ENCODE measurements around the gene INS. TPM values are rescaled to one million over a fixed set of nuclear protein-coding genes. Genes with fewer than 3 reads are reported as not detected.

INS gene
- total RNA-seq, 2 donors from 2014 or later, result not detected

DNA sequence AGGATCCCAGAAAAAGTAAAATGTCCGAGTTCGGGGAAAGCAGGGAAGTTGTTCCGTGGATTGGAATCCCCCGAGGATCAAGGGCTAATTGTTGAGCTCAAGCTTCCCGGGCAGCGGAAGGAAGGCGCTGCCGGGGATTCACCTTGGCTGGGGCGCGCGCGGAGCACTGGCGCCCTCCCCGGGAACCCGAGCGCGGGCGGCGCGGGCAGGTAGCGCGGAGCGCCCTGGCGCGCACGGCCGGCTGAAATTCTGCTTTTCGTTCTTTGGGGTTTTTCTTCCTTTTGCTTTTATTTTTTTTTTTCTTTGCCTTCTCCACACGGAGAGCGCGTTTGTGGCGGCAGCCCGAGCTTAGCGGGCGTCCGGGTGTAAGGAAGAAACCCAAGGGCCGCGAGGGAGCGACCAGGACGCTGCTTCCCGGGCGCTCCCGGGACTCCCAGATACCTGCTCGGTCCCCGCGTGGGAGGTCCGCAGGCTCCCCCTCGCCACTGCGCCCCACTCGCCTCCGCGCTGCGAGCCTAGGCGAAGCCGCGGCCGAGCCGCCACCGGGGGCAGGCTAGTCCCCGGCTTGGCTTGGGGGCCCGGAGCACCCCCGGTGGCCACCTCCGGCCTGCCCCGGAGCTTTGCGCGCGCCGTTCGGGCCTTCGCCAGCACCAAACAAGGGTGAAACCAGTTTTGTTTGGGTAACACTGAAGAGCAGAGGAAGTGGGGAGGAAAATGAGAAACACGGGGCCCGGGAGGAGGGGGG, 17.0 kb downstream of the INS start:
- H3K36me3 Mint-ChIP-seq (ENCODE audit: low read depth), result no peaks in the 10 kb centered on the region
- Histone ChIP-seq H3K27ac (ENCODE audit: low read depth, low read length) (no peak overlapping the region), H3K9me3 (ENCODE audit: control insufficient read depth, low read length) (no peaks in the 10 kb centered on the region), H3K4me3 (ENCODE audit: low read length) (no peak overlapping the region), H3K27me3 (ENCODE audit: control insufficient read depth, insufficient read depth, low read length, poor library complexity, severe bottlenecking) (peaks cover 96% of the 10 kb centered on the region), H3K4me1 (ENCODE audit: control insufficient read depth, insufficient read depth, low read length) (no peaks in the 10 kb centered on the region), H3K9ac (ENCODE audit: extremely low read depth, low read length, poor library complexity, severe bottlenecking) (no peak overlapping the region), H3K36me3 (ENCODE audit: control insufficient read depth, insufficient read depth, low read length) (no peaks in the 10 kb centered on the region)
- TF ChIP-seq, protein P1, sequence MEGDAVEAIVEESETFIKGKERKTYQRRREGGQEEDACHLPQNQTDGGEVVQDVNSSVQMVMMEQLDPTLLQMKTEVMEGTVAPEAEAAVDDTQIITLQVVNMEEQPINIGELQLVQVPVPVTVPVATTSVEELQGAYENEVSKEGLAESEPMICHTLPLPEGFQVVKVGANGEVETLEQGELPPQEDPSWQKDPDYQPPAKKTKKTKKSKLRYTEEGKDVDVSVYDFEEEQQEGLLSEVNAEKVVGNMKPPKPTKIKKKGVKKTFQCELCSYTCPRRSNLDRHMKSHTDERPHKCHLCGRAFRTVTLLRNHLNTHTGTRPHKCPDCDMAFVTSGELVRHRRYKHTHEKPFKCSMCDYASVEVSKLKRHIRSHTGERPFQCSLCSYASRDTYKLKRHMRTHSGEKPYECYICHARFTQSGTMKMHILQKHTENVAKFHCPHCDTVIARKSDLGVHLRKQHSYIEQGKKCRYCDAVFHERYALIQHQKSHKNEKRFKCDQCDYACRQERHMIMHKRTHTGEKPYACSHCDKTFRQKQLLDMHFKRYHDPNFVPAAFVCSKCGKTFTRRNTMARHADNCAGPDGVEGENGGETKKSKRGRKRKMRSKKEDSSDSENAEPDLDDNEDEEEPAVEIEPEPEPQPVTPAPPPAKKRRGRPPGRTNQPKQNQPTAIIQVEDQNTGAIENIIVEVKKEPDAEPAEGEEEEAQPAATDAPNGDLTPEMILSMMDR (conservative IDR thresholded peaks at IDR 0.05), result peak; percentile 52
- no peaks in the 10 kb centered on the region for H3K9me3 Mint-ChIP-seq
- DNase-seq, result peak; percentile 64
- peaks cover 3% of the 10 kb centered on the region for H3K4me1 Mint-ChIP-seq
- H3K4me3 Mint-ChIP-seq, result no peak overlapping the region
- no peak overlapping the region for H3K27ac Mint-ChIP-seq
- 2 to 3% methylated on average over 22 to 72 of the region's 72 CpGs for WGBS, 2 experiments (ENCODE audit: insufficient coverage in 1 of 2, insufficient read length in 1 of 2)
- peaks cover 91% of the 10 kb centered on the region for H3K27me3 Mint-ChIP-seq (ENCODE audit: insufficient read depth)

DNA sequence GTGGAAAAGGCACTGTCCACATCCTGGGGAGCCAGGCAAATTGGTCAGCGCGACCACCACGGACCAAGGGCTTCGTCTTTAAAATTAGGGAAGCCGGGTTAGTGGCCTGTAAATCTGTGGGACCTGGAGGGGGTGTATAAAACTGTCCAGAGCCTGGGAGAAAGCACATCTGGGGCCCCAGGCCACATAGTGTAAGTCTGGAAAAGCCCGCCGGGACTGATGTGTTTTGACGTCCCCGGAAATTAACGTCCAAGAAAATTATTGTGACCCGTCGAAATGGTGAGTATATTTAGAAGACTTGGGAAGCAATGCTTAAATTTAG, 17.6 kb downstream of the INS start:
- H3K27ac Mint-ChIP-seq, result no peak overlapping the region
- H3K4me3 ChIP-seq (ENCODE audit: low read length), result no peak overlapping the region
- no peak for DNase-seq
- peaks cover 89% of the 10 kb centered on the region for H3K27me3 Mint-ChIP-seq (ENCODE audit: insufficient read depth)
- H3K9ac ChIP-seq (ENCODE audit: extremely low read depth, low read length, poor library complexity, severe bottlenecking), result no peak overlapping the region
- no peaks in the 10 kb centered on the region for H3K36me3 Mint-ChIP-seq (ENCODE audit: low read depth)
- H3K36me3 ChIP-seq (ENCODE audit: control insufficient read depth, insufficient read depth, low read length), result no peaks in the 10 kb centered on the region
- no peaks in the 10 kb centered on the region for H3K9me3 Mint-ChIP-seq
- H3K4me1 Mint-ChIP-seq, result peaks cover 3% of the 10 kb centered on the region
- no peak overlapping the region for H3K27ac ChIP-seq (ENCODE audit: low read depth, low read length)
- 4 to 12% methylated on average over 11 to 12 of the region's 12 CpGs for WGBS, 2 experiments (ENCODE audit: insufficient coverage in 1 of 2, insufficient read length in 1 of 2)
- TF ChIP-seq, protein P1 (conservative IDR thresholded peaks at IDR 0.05), result no peak
- H3K4me1 ChIP-seq (ENCODE audit: control insufficient read depth, insufficient read depth, low read length), result no peaks in the 10 kb centered on the region
- H3K4me3 Mint-ChIP-seq, result no peak overlapping the region
- H3K9me3 ChIP-seq (ENCODE audit: control insufficient read depth, low read length), result no peaks in the 10 kb centered on the region
- H3K27me3 ChIP-seq (ENCODE audit: control insufficient read depth, insufficient read depth, low read length, poor library complexity, severe bottlenecking), result peaks cover 95% of the 10 kb centered on the region

DNA sequence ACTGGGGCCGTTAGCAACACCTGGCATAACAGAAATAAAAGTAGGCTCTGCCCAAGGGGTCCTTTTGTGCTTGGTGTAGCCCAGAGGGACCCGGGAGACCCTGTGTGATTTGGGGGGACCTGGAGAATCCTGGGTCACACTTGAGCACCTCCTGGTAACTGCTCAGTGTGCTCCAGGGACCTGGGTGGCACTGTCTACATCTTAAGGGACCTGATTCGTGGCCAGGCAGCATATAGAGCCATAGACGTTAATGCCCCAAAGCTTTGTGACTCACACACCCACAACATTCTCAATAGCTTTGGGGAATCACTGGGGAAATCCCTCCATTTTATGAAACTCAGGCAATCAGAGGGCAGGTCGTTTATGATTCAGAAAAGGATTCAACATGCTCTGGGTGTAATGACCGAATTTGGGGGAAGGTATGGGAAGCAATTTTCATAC, 18.2 kb downstream of the INS start:
- 10 to 16% methylated on average over 4 to 6 of the region's 6 CpGs for WGBS, 2 experiments (ENCODE audit: insufficient coverage in 1 of 2, insufficient read length in 1 of 2)
- Mint-ChIP-seq H3K4me3 (no peak overlapping the region), H3K27me3 (ENCODE audit: insufficient read depth) (peaks cover 87% of the 10 kb centered on the region), H3K4me1 (peaks cover 3% of the 10 kb centered on the region), H3K27ac (no peak overlapping the region), H3K36me3 (ENCODE audit: low read depth) (no peaks in the 10 kb centered on the region), H3K9me3 (no peaks in the 10 kb centered on the region)
- Histone ChIP-seq H3K36me3 (ENCODE audit: control insufficient read depth, insufficient read depth, low read length) (no peaks in the 10 kb centered on the region), H3K9me3 (ENCODE audit: control insufficient read depth, low read length) (no peaks in the 10 kb centered on the region), H3K27ac (ENCODE audit: low read depth, low read length) (no peak overlapping the region), H3K9ac (ENCODE audit: extremely low read depth, low read length, poor library complexity, severe bottlenecking) (no peak overlapping the region), H3K4me1 (ENCODE audit: control insufficient read depth, insufficient read depth, low read length) (no peaks in the 10 kb centered on the region), H3K27me3 (ENCODE audit: control insufficient read depth, insufficient read depth, low read length, poor library complexity, severe bottlenecking) (peaks cover 93% of the 10 kb centered on the region), H3K4me3 (ENCODE audit: low read length) (no peak overlapping the region)
- DNase-seq, result no peak
- TF ChIP-seq, protein P1 (conservative IDR thresholded peaks at IDR 0.05), result no peak

All from endodermal cell (in vitro differentiated cells).